K562 treated with DMSO at 1 percent for 48 hours (cell line): ENCODE measurements around the gene SLC34A3. TPM values are rescaled to one million over a fixed set of nuclear protein-coding genes. Genes with fewer than 3 reads are reported as not detected.

Source experiments
- total RNA-seq: library from RNA; unstranded; fragments of 300-600 nt; gene quantifications from 2 replicates; pipeline ENCODE4 v1.2.3, GENCODE V29; 2022; ENCODE audit warnings: low replicate concordance; ENCODE audit errors: extremely low read depth

Gene SLC34A3
- not detected in 2 replicates for total RNA-seq

DNA sequence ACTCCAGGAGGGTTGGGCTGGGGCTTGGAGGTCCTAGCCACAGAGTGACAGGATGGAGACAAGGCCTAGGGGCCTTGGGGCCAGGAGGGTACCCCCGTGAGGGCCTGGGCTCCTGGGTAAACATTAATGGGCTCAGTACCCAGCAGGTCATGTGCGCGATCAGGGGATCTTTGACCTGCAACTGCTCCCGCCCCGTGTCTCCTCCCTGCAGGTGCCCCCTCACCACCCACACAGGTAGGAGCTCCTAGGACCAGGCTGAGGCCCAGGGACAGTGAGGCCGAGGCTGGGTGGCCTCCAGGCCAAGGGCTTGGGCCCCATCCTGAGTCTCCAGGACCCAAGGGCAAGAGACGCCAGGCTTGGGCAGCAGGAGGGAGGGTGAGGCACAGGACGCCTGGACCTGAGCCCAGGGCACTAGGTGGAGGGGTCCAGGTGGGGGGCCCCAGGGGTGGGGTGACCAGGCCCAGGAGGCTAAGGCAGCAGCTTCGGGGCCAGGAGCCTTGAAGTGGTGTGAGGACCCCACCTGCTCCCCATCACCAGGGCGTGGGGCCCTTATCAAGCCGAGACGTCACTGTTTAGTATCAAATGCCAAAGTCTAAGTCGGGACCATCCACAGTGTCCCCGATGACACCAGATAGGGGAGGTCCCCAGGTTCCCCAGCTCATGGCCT is at the start of gene SLC34A3:
SLC34A3 (plus strand) TSS at position 197 of the 667 bp plus-strand sequence. CDS start 802 bp downstream, outside the sequence.

DNA sequence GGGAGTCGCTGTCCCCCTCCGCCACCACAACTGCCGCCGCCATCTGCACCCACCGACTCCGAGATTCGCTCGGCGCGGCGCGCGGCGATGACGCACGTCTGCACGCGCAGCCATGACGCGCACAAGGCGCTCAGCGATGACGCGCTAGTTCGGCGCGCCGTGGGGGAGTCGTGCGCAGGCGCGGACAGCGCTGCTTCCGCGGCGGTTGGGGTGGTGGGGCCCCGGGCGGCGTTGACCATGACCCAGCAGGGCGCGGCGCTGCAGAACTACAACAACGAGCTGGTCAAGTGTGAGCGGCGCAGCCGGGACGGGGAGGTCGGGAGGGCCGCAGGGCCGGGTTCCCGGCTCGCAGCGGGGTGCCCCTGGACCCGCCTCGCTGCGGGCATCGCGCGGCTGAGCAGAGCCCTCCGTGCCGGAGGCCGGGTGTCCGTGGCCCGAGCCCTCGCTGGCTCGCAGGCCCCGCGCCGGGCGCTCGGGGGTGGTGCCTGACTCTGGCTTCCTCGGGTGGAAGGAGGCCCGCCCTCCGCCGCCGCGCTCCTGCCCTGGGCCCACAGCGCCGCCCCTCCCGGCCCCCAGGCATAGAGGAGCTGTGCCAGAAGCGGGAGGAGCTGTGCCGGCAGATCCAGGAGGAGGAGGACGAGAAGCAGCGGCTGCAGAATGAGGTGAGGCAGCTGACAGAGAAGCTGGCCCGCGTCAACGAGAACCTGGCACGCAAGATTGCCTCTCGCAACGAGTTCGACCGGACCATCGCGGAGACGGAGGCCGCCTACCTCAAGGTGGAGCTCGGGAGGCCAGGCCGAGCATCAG is 42.0 kb upstream of the SLC34A3 start, which contains the start of the genes ANAPC2 and SSNA1:
ANAPC2 (minus strand) TSS at position 71 of the 807 bp plus-strand sequence; CDS start at position 43, 28 bp downstream.
SSNA1 (plus strand) TSS at position 187 of the 807 bp plus-strand sequence; CDS start at position 238, 51 bp downstream.

GRCh38 chr9:137200311-137201204 is 30.1 kb upstream of the SLC34A3 start, which contains the start of gene TPRN:
TPRN (minus strand) TSS chr9:137200741; CDS start chr9:137200711, 30 bp downstream.

DNA sequence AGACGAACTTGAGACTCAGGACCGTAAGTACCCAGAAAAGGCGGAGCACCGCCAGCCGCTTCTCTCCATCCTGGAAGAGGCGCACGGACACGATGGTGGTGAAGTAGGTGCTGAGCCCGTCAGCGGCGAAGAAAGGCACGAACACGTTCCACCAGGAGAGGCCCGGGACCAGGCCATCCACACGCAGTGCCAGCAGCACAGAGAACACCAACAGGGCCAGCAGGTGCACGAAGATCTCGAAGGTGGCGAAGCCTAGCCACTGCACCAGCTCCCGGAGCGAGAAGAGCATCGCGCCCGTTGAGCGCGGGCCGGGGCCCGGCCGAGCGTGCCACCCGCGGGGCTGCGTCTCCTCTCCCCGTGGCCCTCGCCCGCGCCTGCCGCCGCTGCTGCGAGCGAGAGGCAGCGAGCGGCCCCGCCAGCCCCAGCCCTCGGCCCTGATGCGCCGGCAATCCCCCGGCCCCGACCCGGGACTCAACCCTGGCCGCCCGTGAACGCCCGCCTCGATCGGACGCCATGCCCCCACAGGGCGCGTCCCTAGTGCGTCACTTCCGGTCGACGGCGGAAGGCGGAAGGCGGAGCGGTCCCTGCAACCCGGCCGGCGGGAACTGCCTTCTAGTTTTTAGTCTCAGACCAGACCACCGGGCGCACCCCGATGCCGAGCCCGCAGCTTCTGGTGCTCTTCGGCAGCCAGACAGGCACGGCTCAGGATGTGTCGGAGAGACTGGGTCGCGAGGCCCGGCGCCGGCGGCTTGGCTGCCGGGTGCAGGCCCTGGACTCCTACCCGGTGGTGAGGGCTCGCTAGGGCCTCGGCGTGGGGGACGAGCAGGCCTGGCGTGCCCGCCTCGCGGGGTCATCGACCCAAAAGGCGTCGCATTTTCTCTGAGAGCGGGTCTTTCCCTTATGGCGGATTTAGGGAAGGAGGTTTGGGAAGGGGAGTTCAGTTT is 25.3 kb upstream of the SLC34A3 start, which contains the start of the genes NDOR1 and TMEM203:
NDOR1 (plus strand) TSS at position 575 of the 944 bp plus-strand sequence; CDS start at position 653, 78 bp downstream.
TMEM203 (minus strand) TSS at position 523 of the 944 bp plus-strand sequence; CDS start at position 289, 234 bp downstream.

GRCh38 chr9:137222190-137223077 is 8.3 kb upstream of the SLC34A3 start, which contains the start of gene RNF208:
RNF208 (minus strand) TSS chr9:137222240; CDS start chr9:137221212, 1,028 bp downstream.

GRCh38 chr9:137224830-137225694 is 5.6 kb upstream of the SLC34A3 start, which contains the start of gene CYSRT1:
CYSRT1 (plus strand) TSS chr9:137225174; CDS start chr9:137225622, 448 bp downstream.

DNA sequence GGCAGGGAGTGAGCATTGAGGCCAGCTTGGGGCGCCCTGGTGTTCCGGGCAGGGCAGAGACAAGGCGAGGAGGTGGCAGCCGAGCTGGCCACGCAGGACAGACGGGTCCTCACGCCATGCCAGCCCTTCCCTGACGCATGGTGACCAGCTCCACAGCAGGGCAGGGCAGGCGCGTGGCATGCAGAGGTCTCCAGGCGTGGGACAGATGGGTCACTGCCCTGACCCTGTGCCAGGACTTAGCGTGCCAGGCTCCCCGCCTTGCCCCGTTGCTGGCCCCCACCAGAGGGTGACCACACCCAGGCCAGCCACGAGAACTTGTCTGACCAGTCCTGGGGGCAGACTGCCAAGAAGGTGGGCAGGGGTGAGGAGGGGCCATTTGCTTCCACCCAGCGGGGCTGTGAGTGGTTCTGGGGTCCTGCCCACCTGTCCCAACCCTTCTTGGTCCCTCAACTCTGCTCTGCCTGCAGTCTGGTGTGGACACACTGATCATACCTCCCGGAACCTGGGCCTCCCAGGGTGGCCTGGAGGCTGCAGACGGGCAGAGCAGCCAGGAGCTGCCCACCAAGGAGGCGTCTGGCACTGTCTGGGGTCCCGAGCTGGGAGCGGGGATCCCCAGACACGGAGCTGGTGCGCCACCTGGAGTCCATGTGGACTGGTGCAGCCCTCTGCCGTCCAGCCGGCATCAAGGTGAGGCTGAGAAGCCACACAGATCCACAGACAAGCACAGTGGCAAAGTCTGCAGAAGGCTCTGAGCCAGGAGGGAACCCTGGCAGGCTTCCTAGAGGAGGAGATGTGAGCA is 3.4 kb upstream of the SLC34A3 start, which contains the start of gene RNF224:
RNF224 (plus strand) TSS at position 449 of the 799 bp plus-strand sequence. CDS start 834 bp downstream, outside the sequence.

GRCh38 chr9:137240841-137241489 is 10.3 kb downstream of the SLC34A3 start, which contains the start of gene TUBB4B:
TUBB4B (plus strand) TSS chr9:137241287; CDS start chr9:137241361, 74 bp downstream.

GRCh38 chr9:137251194-137251461 is 20.4 kb downstream of the SLC34A3 start, which contains the start of gene STPG3:
STPG3 (plus strand) TSS chr9:137251286; CDS start chr9:137251287, 1 bp downstream.

DNA sequence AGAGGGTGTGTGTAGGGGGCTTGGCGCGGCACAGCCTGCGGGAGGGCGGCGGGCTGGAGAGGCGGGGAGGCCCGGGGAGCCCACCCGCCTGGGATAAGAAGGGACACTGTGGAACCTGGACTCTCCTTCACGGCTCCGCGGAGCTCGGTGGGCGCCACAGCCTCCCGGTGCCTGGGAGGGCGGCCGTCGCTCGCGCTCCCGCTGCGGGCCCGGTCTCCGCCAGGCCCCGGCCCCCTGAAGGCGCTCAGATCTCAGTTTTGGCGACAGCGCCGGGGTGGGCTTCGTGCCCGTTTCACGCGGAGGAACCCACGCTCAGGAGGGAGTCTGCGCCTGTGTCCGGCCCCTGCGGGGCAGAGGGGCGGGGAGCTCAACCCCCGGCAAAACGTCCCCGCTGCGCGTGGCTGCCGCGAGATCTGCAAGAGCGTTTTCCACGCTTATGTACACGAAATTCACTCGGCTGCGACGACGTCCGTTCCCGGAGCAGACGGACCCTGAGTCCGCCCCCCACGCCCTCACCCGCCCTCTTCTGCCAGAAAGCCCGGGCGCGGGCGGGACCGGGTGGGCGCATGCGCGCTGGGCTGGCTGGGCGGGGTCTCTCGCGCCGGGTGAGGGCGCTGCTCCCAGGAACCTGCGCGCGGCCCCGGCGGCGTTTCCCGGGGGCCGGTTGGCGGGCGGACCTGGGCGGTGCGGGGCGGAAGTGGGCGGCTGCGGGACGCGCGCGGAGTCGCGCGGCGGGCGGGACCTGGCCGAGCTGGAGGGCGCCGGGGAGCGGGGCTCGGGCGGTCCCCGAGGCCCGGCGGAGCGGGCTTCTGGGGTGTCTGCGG is 24.1 kb downstream of the SLC34A3 start, which contains the start of gene NELFB:
NELFB (plus strand) TSS at position 704 of the 824 bp plus-strand sequence.

GRCh38 chr9:137277329-137278041 is 46.8 kb downstream of the SLC34A3 start, which contains the start of gene TOR4A:
TOR4A (plus strand) TSS chr9:137277726; CDS start chr9:137278690, 964 bp downstream.

